DOHH2 (cell line): ENCODE measurements around the gene TM9SF4.

Experiments
- EZH2phosphoT487 ChIP-seq: fragments of 200-600 bp; sonication (generic); IDR thresholded peaks from 2 replicates; pipeline ENCODE4 v1.6.1; 2017; ENCODE audit warnings: borderline replicate concordance, mild to moderate bottlenecking, antibody characterized with exemption, low read length, moderate library complexity, mixed read lengths
- TF ChIP-seq, protein P1 (sequence below): fragments of 200-600 bp; sonication (generic); IDR thresholded peaks from one replicate; pipeline ENCODE4 v1.5.1; 2014; ENCODE audit warnings: antibody characterized with exemption, mild to moderate bottlenecking, low read depth, low read length; ENCODE audit not compliant: poor library complexity, severe bottlenecking

GRCh38 chr20:32201296-32201976 is 91.9 kb downstream of the TM9SF4 start:
- TF ChIP-seq, protein P1, sequence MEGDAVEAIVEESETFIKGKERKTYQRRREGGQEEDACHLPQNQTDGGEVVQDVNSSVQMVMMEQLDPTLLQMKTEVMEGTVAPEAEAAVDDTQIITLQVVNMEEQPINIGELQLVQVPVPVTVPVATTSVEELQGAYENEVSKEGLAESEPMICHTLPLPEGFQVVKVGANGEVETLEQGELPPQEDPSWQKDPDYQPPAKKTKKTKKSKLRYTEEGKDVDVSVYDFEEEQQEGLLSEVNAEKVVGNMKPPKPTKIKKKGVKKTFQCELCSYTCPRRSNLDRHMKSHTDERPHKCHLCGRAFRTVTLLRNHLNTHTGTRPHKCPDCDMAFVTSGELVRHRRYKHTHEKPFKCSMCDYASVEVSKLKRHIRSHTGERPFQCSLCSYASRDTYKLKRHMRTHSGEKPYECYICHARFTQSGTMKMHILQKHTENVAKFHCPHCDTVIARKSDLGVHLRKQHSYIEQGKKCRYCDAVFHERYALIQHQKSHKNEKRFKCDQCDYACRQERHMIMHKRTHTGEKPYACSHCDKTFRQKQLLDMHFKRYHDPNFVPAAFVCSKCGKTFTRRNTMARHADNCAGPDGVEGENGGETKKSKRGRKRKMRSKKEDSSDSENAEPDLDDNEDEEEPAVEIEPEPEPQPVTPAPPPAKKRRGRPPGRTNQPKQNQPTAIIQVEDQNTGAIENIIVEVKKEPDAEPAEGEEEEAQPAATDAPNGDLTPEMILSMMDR, result no peak
- TF ChIP-seq EZH2phosphoT487, result no peak
